Endothelial cell of umbilical vein (primary cell): ENCODE results near the gene HDAC4. TPM values are rescaled to one million over a fixed set of nuclear protein-coding genes. Genes with fewer than 3 reads are reported as not detected.

Experiments
- BruUV-seq: library from RNA; stranded (reverse); fragments of 400-500 nt; replicated peaks from 2 replicates; lab custom pipeline; 2021; lab: Mats Ljungman, UMichigan
- CTCF ChIA-PET: fragments of 300-600, 350-600 bp; sonication (Branson Sonifier 250); formaldehyde crosslinking; loops from one replicate; lab custom pipeline; 2021; ENCODE audit warnings: antibody characterized with exemption, inconsistent platforms; lab: Charles Lee
- POLR2A ChIA-PET: fragments of 300-600, 350-600 bp; sonication (Branson Sonifier 250); formaldehyde crosslinking; loops from one replicate; lab custom pipeline; 2021; ENCODE audit warnings: antibody characterized with exemption, inconsistent platforms; lab: Charles Lee
- DNase-seq: peaks from one replicate; pipeline ENCODE4 v3.0.0-alpha.2; 2011; ENCODE audit warnings: low read depth, low spot score
- FAIRE-seq: peaks from 2 replicates; lab custom pipeline; 2011; peaks lifted over from hg19 to GRCh38; lab: Jason Lieb, UNC
- H2AFZ ChIP-seq: 2 replicates; pipeline ENCODE4 v1.6.0; 2012; ENCODE audit warnings: low read depth, low read length, control low read depth, inconsistent platforms
- H3K27ac ChIP-seq: 2 replicates; pipeline ENCODE4 v1.5.1; 2011; ENCODE audit warnings: low read depth, mild to moderate bottlenecking, control low read depth, low read length, moderate library complexity; ENCODE audit not compliant: insufficient read depth
- H3K27me3 ChIP-seq, 2 experiments: 2 replicates each; pipeline versions ENCODE4 v1.6.0 to v1.6.1; 2011; ENCODE audit warnings: low read length in 2 of 2, mixed read lengths in 1 of 2; ENCODE audit not compliant: control insufficient read depth in 2 of 2, insufficient read depth in 2 of 2
- H3K36me3 ChIP-seq, 2 experiments: 2 replicates in 1 of 2; 3 replicates in 1 of 2; pipeline ENCODE4 v1.5.1; 2011; ENCODE audit warnings: low read length in 2 of 2, mild to moderate bottlenecking in 1 of 2, moderate library complexity in 1 of 2; ENCODE audit not compliant: control insufficient read depth in 2 of 2, insufficient read depth in 2 of 2; ENCODE audit errors: extremely low read depth in 1 of 2
- H3K4me1 ChIP-seq: 3 replicates; pipeline ENCODE4 v1.5.1; 2011; ENCODE audit warnings: mild to moderate bottlenecking, low read length; ENCODE audit not compliant: control insufficient read depth, insufficient read depth; ENCODE audit errors: extremely low read depth
- H3K4me2 ChIP-seq: 2 replicates; pipeline ENCODE4 v1.6.1; 2011; ENCODE audit warnings: low read length, control low read depth, mixed read lengths; ENCODE audit not compliant: insufficient read depth
- H3K4me3 ChIP-seq, 3 experiments: fragments of 200-600 bp in 1 of 3; sonication (generic), shearing (Covaris generic) in 1 of 3; replicated peaks in 1 of 3; 2 replicates each; pipeline ENCODE4 v1.5.1; 2011 to 2016; ENCODE audit warnings: control low read depth in 3 of 3, low read length in 3 of 3, mild to moderate bottlenecking in 2 of 3, inconsistent platforms in 1 of 3, low read depth in 1 of 3, moderate library complexity in 1 of 3; ENCODE audit not compliant: insufficient read depth in 1 of 3
- H3K79me2 ChIP-seq: 2 replicates; pipeline ENCODE4 v1.6.0; 2012; ENCODE audit warnings: low read length, inconsistent platforms; ENCODE audit not compliant: control insufficient read depth, insufficient read depth
- H3K9ac ChIP-seq: replicated peaks from 2 replicates; pipeline ENCODE3; 2011; ENCODE audit warnings: low read length, control low read depth; ENCODE audit not compliant: insufficient read depth; ENCODE audit errors: extremely low read depth
- H3K9me1 ChIP-seq: replicated peaks from 3 replicates; pipeline ENCODE4 v1.6.0; 2011; ENCODE audit warnings: mild to moderate bottlenecking, low read length; ENCODE audit not compliant: control insufficient read depth, insufficient read depth; ENCODE audit errors: extremely low read depth
- H3K9me3 ChIP-seq: replicated peaks from 2 replicates; pipeline ENCODE4 v1.5.1; 2012; ENCODE audit warnings: low read length, inconsistent platforms; ENCODE audit not compliant: control insufficient read depth, insufficient read depth
- H4K20me1 ChIP-seq: replicated peaks from 2 replicates; pipeline ENCODE3; 2011; ENCODE audit warnings: mild to moderate bottlenecking, low read length; ENCODE audit not compliant: control insufficient read depth, insufficient read depth; ENCODE audit errors: extremely low read depth
- EZH2 ChIP-seq: IDR thresholded peaks from 2 replicates; pipeline ENCODE4 v1.6.1; 2012; ENCODE audit warnings: borderline replicate concordance, low read depth, mild to moderate bottlenecking, moderate library complexity, low read length, inconsistent platforms; ENCODE audit not compliant: severe bottlenecking
- FOS ChIP-seq: IDR thresholded peaks from 2 replicates; pipeline ENCODE4 v1.6.1; 2011; ENCODE audit warnings: mild to moderate bottlenecking, low read length, moderate library complexity, borderline replicate concordance; ENCODE audit not compliant: insufficient read depth
- GATA2 ChIP-seq: IDR thresholded peaks from 2 replicates; pipeline ENCODE4 v1.7.0; 2011; ENCODE audit warnings: low read depth, mild to moderate bottlenecking, moderate library complexity, mixed read lengths, low read length; ENCODE audit not compliant: insufficient read length, insufficient read depth
- JUN ChIP-seq: IDR thresholded peaks from 2 replicates; pipeline ENCODE4 v1.6.1; 2011; ENCODE audit warnings: borderline replicate concordance, low read depth; ENCODE audit not compliant: insufficient read length, insufficient read depth
- MAX ChIP-seq: IDR thresholded peaks from 2 replicates; pipeline ENCODE4 v1.6.1; 2011; ENCODE audit not compliant: insufficient read depth, insufficient read length
- MYC ChIP-seq: IDR thresholded peaks from one replicate; pipeline ENCODE4 v1.6.1; 2011; ENCODE audit warnings: mild to moderate bottlenecking, low read depth, low read length
- POLR2A ChIP-seq: IDR thresholded peaks from 2 replicates; pipeline ENCODE4 v1.6.1; 2012; ENCODE audit warnings: low read depth, mild to moderate bottlenecking, control low read depth, low read length
- POLR2AphosphoS5 ChIP-seq: IDR thresholded peaks from 2 replicates; pipeline ENCODE4 v1.6.1; 2012; ENCODE audit warnings: low read depth, mild to moderate bottlenecking, control low read depth, low read length, moderate library complexity; ENCODE audit not compliant: insufficient read depth
- dilution Hi-C: fragments of 300-500 bp; cut with MboI; formaldehyde crosslinking; loops from one replicate; pipeline ENCODE4 v1.15.0; 2019; ENCODE audit warnings: low sequenced_read_pairs; ENCODE audit not compliant: extremely low pct_ligation_motif_present
- intact Hi-C: fragments of 100-400 bp; cut with micrococcal nuclease; formaldehyde crosslinking; loops from one replicate; pipeline ENCODE4 v1.10.0; 2022
- polyA plus RNA-seq, 4 experiments: library from polyadenylated mRNA; depleted of rRNA in 3 of 4; stranded (reverse) in 3 of 4; unstranded in 1 of 4; fragments of >200 nt; gene quantifications; 2 replicates each; pipeline versions ENCODE4 v1.2.1 to v1.2.3, GENCODE V29; 2011 to 2012; ENCODE audit warnings: missing spikeins in 1 of 4
- total RNA-seq: library from RNA; stranded (reverse); gene quantifications from 2 replicates; pipeline ENCODE4 v1.2.3, GENCODE V29; 2021
- TF ChIP-seq, protein P1 (sequence below), 2 donors: IDR thresholded peaks; 1 replicate in 1 of 2; 2 replicates in 1 of 2; pipeline ENCODE4 v1.5.1; 2011; ENCODE audit warnings: low read length in 2 of 2, mild to moderate bottlenecking in 2 of 2, moderate library complexity in 2 of 2, control low read depth in 1 of 2, inconsistent platforms in 1 of 2, low read depth in 1 of 2; ENCODE audit not compliant: insufficient read depth in 1 of 2; ENCODE audit errors: extremely low read depth in 1 of 2

HDAC4 gene
- total and polyA plus RNA-seq, 2 donors (not counting 3 experiments of a cell fraction or from before 2014, with no cell fraction given): 13.4 to 33.0 TPM

DNA sequence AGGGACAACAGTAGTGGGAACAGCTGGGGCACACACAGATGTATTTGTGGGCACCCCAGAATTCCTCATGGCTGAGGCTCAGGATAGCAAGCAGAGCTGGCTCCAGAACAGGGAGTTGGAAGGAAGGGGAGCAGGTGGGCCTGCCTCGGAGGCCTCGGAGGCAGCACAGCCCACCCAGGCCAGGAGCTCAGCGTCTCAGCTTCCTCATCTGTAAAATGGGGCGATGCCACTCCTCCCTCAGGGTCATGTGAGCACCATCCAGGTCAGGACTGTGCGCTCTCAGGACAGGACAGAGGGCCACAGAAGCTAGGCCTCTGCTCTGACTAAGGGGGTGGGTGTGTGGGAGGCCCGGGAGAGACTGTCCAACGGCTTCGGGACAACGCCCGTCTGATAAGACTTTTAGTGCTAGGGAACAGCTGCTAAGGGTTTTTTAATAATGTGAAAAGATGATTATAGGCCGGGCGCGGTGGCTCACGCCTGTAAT, 106.2 kb downstream of the HDAC4 start:
- Histone ChIP-seq H3K9me1 (no peaks in the 10 kb centered on the region), H3K9ac (no peak overlapping the region), H4K20me1 (no peaks in the 10 kb centered on the region), H3K9me3 (no peaks in the 10 kb centered on the region), H3K4me1 (no peaks in the 10 kb centered on the region), H3K27me3 (no peaks in the 10 kb centered on the region), H3K79me2 (no peaks in the 10 kb centered on the region), H3K27ac (no peak overlapping the region), H3K36me3 (no peaks in the 10 kb centered on the region), H3K4me2 (no peak overlapping the region), H3K4me3 (no peak overlapping the region), H2AFZ (no peak overlapping the region)
- FAIRE-seq (no peak), DNase-seq (no peak)
- ChIA-PET POLR2A (no interaction called here), CTCF (interaction anchor here (0.6 to 1.5 kb wide), 3 partner anchors 12 to 735 kb away, joined by 3 to 4 read pairs (median 4); partner anchors contain the start of gene OR6B2)
- dilution Hi-C loops: no loop called here
- intact Hi-C loops: no loop called here
- TF ChIP-seq MYC: no peak
- no peak for TF ChIP-seq EZH2
- no peak for TF ChIP-seq GATA2
- TF ChIP-seq POLR2A: no peak
- no peak for TF ChIP-seq MAX
- TF ChIP-seq, protein P1, sequence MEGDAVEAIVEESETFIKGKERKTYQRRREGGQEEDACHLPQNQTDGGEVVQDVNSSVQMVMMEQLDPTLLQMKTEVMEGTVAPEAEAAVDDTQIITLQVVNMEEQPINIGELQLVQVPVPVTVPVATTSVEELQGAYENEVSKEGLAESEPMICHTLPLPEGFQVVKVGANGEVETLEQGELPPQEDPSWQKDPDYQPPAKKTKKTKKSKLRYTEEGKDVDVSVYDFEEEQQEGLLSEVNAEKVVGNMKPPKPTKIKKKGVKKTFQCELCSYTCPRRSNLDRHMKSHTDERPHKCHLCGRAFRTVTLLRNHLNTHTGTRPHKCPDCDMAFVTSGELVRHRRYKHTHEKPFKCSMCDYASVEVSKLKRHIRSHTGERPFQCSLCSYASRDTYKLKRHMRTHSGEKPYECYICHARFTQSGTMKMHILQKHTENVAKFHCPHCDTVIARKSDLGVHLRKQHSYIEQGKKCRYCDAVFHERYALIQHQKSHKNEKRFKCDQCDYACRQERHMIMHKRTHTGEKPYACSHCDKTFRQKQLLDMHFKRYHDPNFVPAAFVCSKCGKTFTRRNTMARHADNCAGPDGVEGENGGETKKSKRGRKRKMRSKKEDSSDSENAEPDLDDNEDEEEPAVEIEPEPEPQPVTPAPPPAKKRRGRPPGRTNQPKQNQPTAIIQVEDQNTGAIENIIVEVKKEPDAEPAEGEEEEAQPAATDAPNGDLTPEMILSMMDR (IDR thresholded peaks at IDR 0.05; ENCODE audit: extremely low read depth in 1 of 2, insufficient read depth in 1 of 2, low read depth in 1 of 2, low read length in 2 of 2): no peak
- TF ChIP-seq JUN: no peak
- TF ChIP-seq FOS: no peak
- TF ChIP-seq POLR2AphosphoS5: no peak
- no TSS peak for BruUV-seq
